SK-N-SH treated with all-trans-retinoic acid at 6 μM for 48 hours (cell line): ENCODE measurements around the gene MID1.

Source experiments
- ARNTL ChIP-seq: fragments of 450-650 bp; formaldehyde crosslinking; IDR thresholded peaks from 2 replicates; pipeline ENCODE4 v1.5.0; 2020; ENCODE audit warnings: low read depth, mild to moderate bottlenecking, moderate library complexity, borderline replicate concordance
- CREB5 ChIP-seq: fragments of 250-450 bp; sonication (Bioruptor Pico); IDR thresholded peaks from 2 replicates; pipeline ENCODE4 v1.5.1; 2020; ENCODE audit warnings: low read depth, mild to moderate bottlenecking, moderate library complexity
- ISL1 ChIP-seq: fragments of 250-450 bp; sonication (Bioruptor Pico); IDR thresholded peaks from 2 replicates; pipeline ENCODE4 v2.1.2; 2022; ENCODE audit warnings: mild to moderate bottlenecking, moderate library complexity
- OSR1 ChIP-seq: fragments of 250-450 bp; sonication (Bioruptor Pico); IDR thresholded peaks from 2 replicates; pipeline ENCODE4 v1.8.0; 2022; ENCODE audit warnings: moderate library complexity, mild to moderate bottlenecking, inconsistent platforms
- RARB ChIP-seq: fragments of 250-450 bp; sonication (Bioruptor Pico); IDR thresholded peaks from 2 replicates; pipeline ENCODE4 v1.8.0; 2021; ENCODE audit warnings: mild to moderate bottlenecking, moderate library complexity
- ZFP30 ChIP-seq: fragments of 450-650 bp; formaldehyde crosslinking; IDR thresholded peaks from 2 replicates; pipeline ENCODE4 v1.5.0; 2022; ENCODE audit warnings: mild to moderate bottlenecking, moderate library complexity

- no peak for TF ChIP-seq ARNTL
- TF ChIP-seq OSR1 (CRISPR knock-in tag), result no peak
- no peak for TF ChIP-seq ISL1
- no peak for TF ChIP-seq CREB5
- no peak for TF ChIP-seq ZFP30
- no peak for TF ChIP-seq RARB
Observed at GRCh38 chrX:10401239-10401638, 219.1 kb downstream of the MID1 start.
